DND-41 (cell line): Measurements from ENCODE around the gene NCL.

Experiments used
- ATAC-seq: fragments of 200-7000 bp; cut with Tn5 transposase; 3 replicates; pipeline ENCODE4 v1.9.1; 2021; ENCODE audit warnings: low read depth; ENCODE audit not compliant: insufficient read depth
- DNase-seq: peaks from one replicate; pipeline ENCODE4 v3.0.0-alpha.2; 2020
- H2AFZ ChIP-seq: 2 replicates; pipeline ENCODE4 v1.6.0; 2012; ENCODE audit warnings: low read depth, low read length
- H3K27ac ChIP-seq: 2 replicates; pipeline ENCODE4 v1.5.1; 2012; ENCODE audit warnings: low read length, inconsistent platforms
- H3K27me3 ChIP-seq: fragments of 200-600 bp; sonication (generic); 2 replicates; pipeline ENCODE4 v1.6.0; 2012; ENCODE audit warnings: low read length, mild to moderate bottlenecking, inconsistent platforms; ENCODE audit not compliant: insufficient read depth, poor library complexity
- H3K36me3 ChIP-seq: 2 replicates; pipeline ENCODE4 v1.5.1; 2012; ENCODE audit warnings: low read length, inconsistent platforms; ENCODE audit not compliant: insufficient read depth
- H3K4me1 ChIP-seq: 2 replicates; pipeline ENCODE4 v1.5.1; 2012; ENCODE audit warnings: mild to moderate bottlenecking, low read length; ENCODE audit not compliant: insufficient read depth
- H3K4me2 ChIP-seq: 2 replicates; pipeline ENCODE4 v1.6.0; 2012; ENCODE audit warnings: mild to moderate bottlenecking, moderate library complexity, low read length, inconsistent platforms; ENCODE audit not compliant: insufficient read depth
- H3K4me3 ChIP-seq, 2 experiments: fragments of 200-600 bp in 1 of 2; shearing (Covaris generic) in 1 of 2; 2 replicates each; pipeline ENCODE4 v1.5.1; 2012 to 2016; ENCODE audit warnings: inconsistent platforms in 2 of 2, low read length in 2 of 2, mild to moderate bottlenecking in 2 of 2, low read depth in 1 of 2, moderate library complexity in 1 of 2
- H3K79me2 ChIP-seq: 2 replicates; pipeline ENCODE4 v1.6.0; 2012; ENCODE audit warnings: low read length, inconsistent platforms; ENCODE audit not compliant: insufficient read depth
- H3K9ac ChIP-seq: 2 replicates; pipeline ENCODE4 v1.6.0; 2012; ENCODE audit warnings: low read depth, mild to moderate bottlenecking, inconsistent platforms, low read length, moderate library complexity
- H3K9me3 ChIP-seq: 2 replicates; pipeline ENCODE4 v1.5.1; 2012; ENCODE audit warnings: low read length, moderate library complexity, mild to moderate bottlenecking, inconsistent platforms; ENCODE audit not compliant: insufficient read depth, severe bottlenecking
- H4K20me1 ChIP-seq: 2 replicates; pipeline ENCODE4 v1.6.0; 2012; ENCODE audit warnings: low read length; ENCODE audit not compliant: insufficient read depth
- CTCF ChIP-seq: IDR thresholded peaks from 2 replicates; pipeline ENCODE4 v1.5.1; 2012; ENCODE audit warnings: borderline replicate concordance, low read length, moderate library complexity, mild to moderate bottlenecking; ENCODE audit not compliant: poor library complexity, severe bottlenecking; ENCODE audit errors: extremely low read depth
- EZH2 ChIP-seq: IDR thresholded peaks from 3 replicates; pipeline ENCODE4 v1.6.1; 2012; ENCODE audit warnings: borderline replicate concordance, low read depth, mild to moderate bottlenecking, moderate library complexity, low read length, inconsistent platforms; ENCODE audit not compliant: severe bottlenecking

NCL gene

GRCh38 chr2:231480781-231481180 is 16.5 kb upstream of the NCL start:
- H3K27me3 ChIP-seq = peaks cover 7% of the 10 kb centered on the region
- no peak overlapping the region for H3K27ac ChIP-seq
- DNase-seq (no peak), ATAC-seq (no peak)
- no peak overlapping the region for H3K4me3 ChIP-seq
- H3K79me2 ChIP-seq = no peaks in the 10 kb centered on the region
- H4K20me1 ChIP-seq = no peaks in the 10 kb centered on the region
- H3K4me1 ChIP-seq = no peaks in the 10 kb centered on the region
- H3K4me2 ChIP-seq = no peak overlapping the region
- H3K9me3 ChIP-seq = no peaks in the 10 kb centered on the region
- no peaks in the 10 kb centered on the region for H3K36me3 ChIP-seq
- H3K9ac ChIP-seq = no peak overlapping the region
- no peak for TF ChIP-seq CTCF
- TF ChIP-seq EZH2 = no peak
- no peak overlapping the region for H2AFZ ChIP-seq

- Histone ChIP-seq H3K4me2 (no peak overlapping the region), H4K20me1 (no peaks in the 10 kb centered on the region), H3K9ac (no peak overlapping the region), H3K36me3 (no peaks in the 10 kb centered on the region), H3K4me3 (no peak overlapping the region), H3K27me3 (peaks cover 7% of the 10 kb centered on the region), H3K9me3 (no peaks in the 10 kb centered on the region), H2AFZ (no peak overlapping the region), H3K79me2 (no peaks in the 10 kb centered on the region), H3K4me1 (no peaks in the 10 kb centered on the region), H3K27ac (no peak overlapping the region)
- ATAC-seq (no peak), DNase-seq (no peak)
- TF ChIP-seq CTCF (no peak), EZH2 (no peak)
These were observed 15.2 kb upstream of the NCL start for GRCh38 chr2:231479455-231479854.

- no peak overlapping the region for H3K9ac ChIP-seq
- no peaks in the 10 kb centered on the region for H3K4me1 ChIP-seq
- H2AFZ ChIP-seq = no peak overlapping the region
- no peaks in the 10 kb centered on the region for H3K9me3 ChIP-seq
- ATAC-seq (no peak), DNase-seq (no peak)
- no peaks in the 10 kb centered on the region for H4K20me1 ChIP-seq
- no peak overlapping the region for H3K4me3 ChIP-seq
- no peaks in the 10 kb centered on the region for H3K36me3 ChIP-seq
- no peak overlapping the region for H3K27ac ChIP-seq
- TF ChIP-seq CTCF = no peak
- TF ChIP-seq EZH2 = no peak
- no peaks in the 10 kb centered on the region for H3K79me2 ChIP-seq
- H3K27me3 ChIP-seq = peaks cover 7% of the 10 kb centered on the region
- H3K4me2 ChIP-seq = no peak overlapping the region
These were observed 12.6 kb upstream of the NCL start for GRCh38 chr2:231476920-231477319.

- TF ChIP-seq CTCF (no peak), EZH2 (no peak)
- H3K36me3 ChIP-seq = no peaks in the 10 kb centered on the region
- no peaks in the 10 kb centered on the region for H3K79me2 ChIP-seq
- no peaks in the 10 kb centered on the region for H3K9me3 ChIP-seq
- ATAC-seq = no peak
- no peak overlapping the region for H3K9ac ChIP-seq
- H3K27me3 ChIP-seq = peaks cover 7% of the 10 kb centered on the region
- no peak overlapping the region for H3K27ac ChIP-seq
- H3K4me1 ChIP-seq = no peaks in the 10 kb centered on the region
- H2AFZ ChIP-seq = no peak overlapping the region
- DNase-seq = no peak
- no peak overlapping the region for H3K4me2 ChIP-seq
- H3K4me3 ChIP-seq = no peak overlapping the region
- no peaks in the 10 kb centered on the region for H4K20me1 ChIP-seq
These were observed 11.7 kb upstream of the NCL start for GRCh38 chr2:231475965-231476364.
